ENCODE data around the gene NDUFV2.
"Not testable (repeated sequence)": the region's sequence is repeated elsewhere in the genome, so short reads cannot be mapped to it uniquely, and the experiment has no call there.

The NDUFV2 gene

GRCh38 chr18:9153256-9153655, 50.8 kb downstream of the NDUFV2 start:
- no peak for DNase-seq (ENCODE audit: low read depth in 2 of 2)

DNA sequence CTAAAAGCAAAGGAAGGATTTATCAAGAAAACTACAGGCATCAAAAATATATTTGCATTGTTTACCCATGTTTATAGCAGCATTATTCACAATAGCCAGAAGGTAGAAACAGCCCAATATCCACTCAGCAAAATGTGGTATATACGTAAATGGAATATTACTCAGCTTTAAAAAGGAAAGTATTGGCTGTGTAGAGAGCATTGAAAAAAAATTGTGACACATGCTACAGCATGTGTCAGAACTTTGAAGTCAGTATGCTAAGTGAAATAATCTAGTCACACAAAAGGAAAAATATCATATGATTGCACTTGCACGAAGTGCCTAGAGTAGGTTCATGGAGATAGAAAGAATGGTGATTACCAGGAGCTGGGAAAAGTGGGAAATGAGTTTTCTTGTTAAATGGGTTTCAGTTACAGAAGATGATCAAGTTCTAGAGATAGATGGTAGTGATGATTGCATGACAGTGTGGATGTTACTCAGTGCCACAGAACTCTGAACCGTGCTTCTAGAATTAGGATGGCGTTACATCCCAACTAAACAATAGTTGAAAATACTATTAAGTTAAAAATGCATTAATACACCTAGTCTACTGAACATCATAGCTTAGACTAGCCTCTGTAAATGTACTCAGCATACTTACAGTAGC, 54.2 kb downstream of the NDUFV2 start:
- no peak for DNase-seq (ENCODE audit: low read depth in 2 of 2)

DNA sequence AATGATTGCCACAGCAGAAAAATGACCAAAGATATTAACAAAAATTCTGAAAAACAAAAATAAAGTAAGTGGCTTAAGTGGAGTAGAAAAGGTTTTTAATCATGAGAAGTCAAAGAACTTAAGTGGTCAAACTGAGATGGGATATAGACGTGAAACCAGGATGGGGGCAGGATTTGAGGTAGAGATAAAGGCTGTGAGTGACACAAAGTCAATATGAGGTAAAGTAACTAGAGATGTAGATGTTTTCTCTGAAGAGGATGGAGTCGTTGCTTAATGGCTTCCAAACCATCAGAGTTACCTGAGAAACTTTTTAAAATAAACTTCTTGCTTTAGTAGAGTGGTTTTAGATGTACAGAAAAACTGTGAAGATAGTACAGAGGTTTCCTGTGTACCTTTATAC, 55.3 kb downstream of the NDUFV2 start:
- no peak for DNase-seq (ENCODE audit: low read depth in 2 of 2)

DNA sequence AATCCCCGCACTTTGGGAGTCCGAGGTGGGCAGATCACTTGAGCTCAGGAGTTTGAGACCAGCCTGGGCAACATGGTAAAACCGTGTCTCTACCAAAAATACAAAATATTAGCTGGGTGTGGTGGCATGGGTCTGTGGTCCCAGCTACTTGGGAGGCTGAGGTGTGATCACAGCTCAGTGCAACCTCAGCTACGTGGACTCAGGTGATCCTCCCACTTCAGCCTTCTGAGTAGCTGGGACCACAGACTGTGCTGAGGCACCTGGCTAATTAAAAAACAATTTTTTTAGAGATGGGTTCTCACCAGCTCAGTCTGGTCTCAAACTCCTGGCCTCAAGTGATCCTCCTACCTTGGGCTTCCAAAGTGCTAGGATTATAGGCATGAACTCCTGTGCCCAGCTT, 57.5 kb downstream of the NDUFV2 start:
- DNase-seq (ENCODE audit: low read depth in 2 of 2), result no peak

GRCh38 chr18:9162663-9163062, 60.2 kb downstream of the NDUFV2 start:
- not testable (repeated sequence) for DNase-seq (ENCODE audit: low read depth in 2 of 2)

DNA sequence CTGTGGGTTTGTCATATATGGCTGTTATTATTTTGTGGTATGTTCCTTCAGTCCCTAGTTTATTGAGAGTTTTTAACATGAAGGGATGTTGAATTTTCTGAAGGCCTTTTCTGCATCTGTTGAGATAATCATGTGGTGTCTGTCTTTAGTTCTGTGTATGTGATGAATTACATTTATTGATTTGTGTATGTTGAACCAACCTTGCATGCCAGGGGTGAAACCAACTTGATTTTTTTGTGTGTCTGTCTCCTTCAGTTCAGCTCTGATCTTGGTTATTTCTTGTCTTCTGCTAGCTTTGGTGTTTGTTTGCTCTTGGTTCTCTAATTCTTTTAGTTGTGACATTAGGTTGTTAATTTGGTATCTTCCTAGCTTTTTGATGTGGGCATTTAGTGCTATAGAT, 61.6 kb downstream of the NDUFV2 start:
- DNase-seq (ENCODE audit: low read depth in 2 of 2), result not testable (repeated sequence)

GRCh38 chr18:9165883-9166282, 63.4 kb downstream of the NDUFV2 start:
- not testable (repeated sequence) for DNase-seq (ENCODE audit: low read depth in 2 of 2)

GRCh38 chr18:9169515-9169914, 67.0 kb downstream of the NDUFV2 start:
- not testable (repeated sequence) for DNase-seq (ENCODE audit: low read depth in 2 of 2)

DNA sequence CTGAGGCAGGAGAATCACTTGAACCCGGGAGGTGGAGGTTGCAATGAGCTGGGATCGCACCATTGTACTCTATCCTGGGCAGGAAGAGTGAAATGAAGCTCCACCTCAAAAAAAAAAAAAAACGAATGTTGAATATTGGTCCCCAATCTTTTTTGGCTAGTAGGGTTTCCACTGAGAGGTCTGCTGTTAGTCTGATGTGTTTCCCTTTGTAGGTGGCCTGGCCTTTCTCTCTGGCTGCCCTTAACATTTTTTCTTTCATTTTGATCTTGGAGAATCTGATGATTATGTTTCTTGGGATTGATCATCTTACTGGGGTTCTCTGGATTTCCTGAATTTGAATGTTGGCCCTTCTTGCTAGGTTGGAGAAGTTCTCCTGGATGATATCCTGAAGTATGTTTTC, 69.4 kb downstream of the NDUFV2 start:
- not testable (repeated sequence) for DNase-seq (ENCODE audit: low read depth in 2 of 2)

DNA sequence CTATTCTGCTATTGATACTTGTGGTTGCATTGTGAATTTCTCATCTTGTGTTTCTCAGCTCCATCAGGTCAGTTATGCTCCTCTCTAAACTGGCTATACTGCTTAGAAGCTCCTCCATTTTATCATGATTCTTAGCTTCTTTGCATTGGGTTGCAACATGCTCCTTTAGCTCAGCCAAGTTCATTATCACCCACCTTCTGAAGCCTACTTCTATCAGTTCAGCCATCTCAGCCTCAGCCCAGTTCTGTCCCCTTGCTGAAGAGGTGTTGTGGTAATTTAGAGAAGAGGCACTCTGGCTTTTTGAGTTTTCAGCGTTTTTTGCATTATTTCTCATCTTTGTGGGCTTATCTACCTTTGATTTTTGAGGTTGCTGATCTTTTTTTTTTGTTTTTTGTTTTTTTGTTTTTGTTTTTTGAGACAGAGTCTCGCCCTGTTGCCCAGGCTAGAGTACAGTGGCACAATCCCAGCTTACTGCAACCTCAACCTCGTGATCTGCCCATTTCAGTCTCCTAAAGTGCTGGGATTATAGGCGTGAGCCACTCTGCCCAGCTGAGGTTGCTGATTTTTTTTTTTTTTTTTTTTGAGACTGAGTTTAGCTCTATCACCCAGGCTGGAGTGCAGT, 70.1 kb downstream of the NDUFV2 start:
- DNase-seq (ENCODE audit: low read depth in 2 of 2), result no peak

GRCh38 chr18:9173770-9174233, 71.3 kb downstream of the NDUFV2 start:
- no peak for DNase-seq (ENCODE audit: low read depth in 2 of 2)

GRCh38 chr18:9174302-9174701, 71.8 kb downstream of the NDUFV2 start:
- no peak for DNase-seq (ENCODE audit: low read depth in 2 of 2)

DNA sequence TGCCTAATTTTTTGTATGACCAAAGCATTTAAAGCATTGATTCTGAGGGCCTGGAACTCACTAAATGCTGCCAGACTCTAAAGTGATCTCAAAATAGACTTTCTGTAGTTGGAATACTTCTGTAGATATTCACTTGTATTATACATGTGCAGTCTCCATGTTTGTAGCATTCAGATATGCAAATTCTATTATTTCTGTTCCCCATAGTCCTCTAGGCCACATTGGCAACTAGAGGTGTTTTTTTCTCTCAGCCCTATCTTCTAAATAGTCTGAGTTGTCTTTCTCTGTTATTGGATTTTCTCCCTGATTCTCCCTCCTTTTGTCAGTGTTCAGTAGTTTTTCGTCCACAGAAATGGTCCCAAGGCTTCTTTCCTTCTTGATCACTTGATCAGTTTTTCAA, 72.6 kb downstream of the NDUFV2 start:
- no peak for DNase-seq (ENCODE audit: low read depth in 2 of 2)

GRCh38 chr18:9177031-9177430, 74.5 kb downstream of the NDUFV2 start:
- DNase-seq (ENCODE audit: low read depth in 2 of 2), result no peak

DNA sequence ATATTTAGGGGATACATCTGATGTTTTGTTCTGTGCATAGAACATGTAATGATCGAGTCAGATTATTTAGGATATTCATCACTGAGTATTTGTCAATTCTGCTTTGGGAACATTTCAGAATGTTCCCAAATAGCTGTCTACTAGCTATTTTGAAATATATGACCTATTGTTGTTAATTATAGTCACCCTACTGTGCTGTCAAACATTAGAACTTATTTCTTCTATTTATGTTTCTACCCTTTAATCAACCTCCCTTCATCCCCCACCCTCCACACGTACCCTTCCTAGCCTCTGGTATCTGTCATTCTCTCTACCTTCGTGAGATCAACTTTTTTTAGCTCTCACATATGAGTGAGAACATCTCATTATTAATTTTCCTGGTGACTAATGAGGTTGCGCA, 75.0 kb downstream of the NDUFV2 start:
- DNase-seq (ENCODE audit: low read depth in 2 of 2), result no peak

- no peak for DNase-seq (ENCODE audit: low read depth in 2 of 2)
Observed at GRCh38 chr18:9178557-9178956, 76.1 kb downstream of the NDUFV2 start.

DNA sequence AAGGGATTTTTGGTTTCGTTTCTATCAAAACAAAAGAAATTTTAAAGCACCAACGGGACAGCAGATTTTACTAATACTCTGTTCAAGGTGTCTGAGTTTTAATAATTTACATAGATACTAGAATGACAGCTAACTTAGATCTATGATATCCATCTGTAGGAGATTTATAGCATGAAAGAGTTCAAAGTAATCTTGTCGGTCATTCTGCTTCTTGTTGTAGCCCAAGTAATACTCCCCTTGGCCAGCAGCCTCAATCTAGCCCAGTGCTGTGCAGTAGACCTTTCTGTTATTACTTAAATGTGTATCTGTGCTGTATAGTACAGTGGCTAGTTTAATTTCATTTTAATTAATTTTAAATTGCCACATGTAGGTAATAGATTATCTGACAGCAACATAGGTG, 78.8 kb downstream of the NDUFV2 start:
- no peak for DNase-seq (ENCODE audit: low read depth in 2 of 2)

- no peak for DNase-seq (ENCODE audit: low read depth in 2 of 2)
Observed at GRCh38 chr18:9182852-9183399, 80.4 kb downstream of the NDUFV2 start.

Measured in stimulated activated CD4-positive, alpha-beta T cell treated with anti-CD3 and anti-CD28 coated beads, Interleukin-4, amount 100 ng/mL, for 48 hours (primary cell).